Neural cell (in vitro differentiated cells): ENCODE results near the gene VGF.

Experiments used
- EZH2 ChIP-seq: fragments of 200-600, 300-800 bp; shearing (Covaris generic), sonication (generic); IDR thresholded peaks from 2 replicates; pipeline ENCODE4 v1.6.1; 2014; ENCODE audit warnings: antibody characterized with exemption, low read length, borderline replicate concordance, mild to moderate bottlenecking; ENCODE audit not compliant: insufficient read depth, poor library complexity, severe bottlenecking
- TF ChIP-seq, protein P1 (sequence below): IDR thresholded peaks from 2 replicates; pipeline ENCODE4 v1.6.1; 2012; ENCODE audit warnings: borderline replicate concordance
- TF ChIP-seq, protein P2 (sequence below): fragments of 450-650 bp; IDR thresholded peaks from 2 replicates; pipeline ENCODE4 v1.5.1; 2014; ENCODE audit warnings: antibody characterized with exemption, mild to moderate bottlenecking, moderate library complexity; ENCODE audit not compliant: poor library complexity, severe bottlenecking

DNA sequence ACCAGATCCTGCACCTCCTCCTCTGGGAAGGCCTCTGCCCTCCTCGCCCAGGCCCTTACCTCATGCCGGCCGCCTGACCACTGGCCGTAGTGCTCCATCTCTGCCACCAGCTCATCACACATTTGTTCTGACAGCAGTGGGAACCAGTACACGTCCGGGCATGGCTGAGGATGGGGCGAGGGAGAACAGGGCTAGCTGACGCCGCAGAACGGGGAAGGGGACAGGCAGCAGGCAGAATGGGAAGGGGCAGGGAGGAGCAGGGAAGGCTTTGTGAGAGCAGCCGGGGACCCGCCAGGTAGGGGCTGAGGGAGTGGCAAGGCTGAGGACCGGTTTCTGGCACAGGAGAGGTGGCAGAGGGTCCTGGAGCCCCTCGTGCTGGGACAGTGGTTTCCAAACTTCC, 43.4 kb upstream of the VGF start:
- TF ChIP-seq EZH2 = no peak
- TF ChIP-seq, protein P1, sequence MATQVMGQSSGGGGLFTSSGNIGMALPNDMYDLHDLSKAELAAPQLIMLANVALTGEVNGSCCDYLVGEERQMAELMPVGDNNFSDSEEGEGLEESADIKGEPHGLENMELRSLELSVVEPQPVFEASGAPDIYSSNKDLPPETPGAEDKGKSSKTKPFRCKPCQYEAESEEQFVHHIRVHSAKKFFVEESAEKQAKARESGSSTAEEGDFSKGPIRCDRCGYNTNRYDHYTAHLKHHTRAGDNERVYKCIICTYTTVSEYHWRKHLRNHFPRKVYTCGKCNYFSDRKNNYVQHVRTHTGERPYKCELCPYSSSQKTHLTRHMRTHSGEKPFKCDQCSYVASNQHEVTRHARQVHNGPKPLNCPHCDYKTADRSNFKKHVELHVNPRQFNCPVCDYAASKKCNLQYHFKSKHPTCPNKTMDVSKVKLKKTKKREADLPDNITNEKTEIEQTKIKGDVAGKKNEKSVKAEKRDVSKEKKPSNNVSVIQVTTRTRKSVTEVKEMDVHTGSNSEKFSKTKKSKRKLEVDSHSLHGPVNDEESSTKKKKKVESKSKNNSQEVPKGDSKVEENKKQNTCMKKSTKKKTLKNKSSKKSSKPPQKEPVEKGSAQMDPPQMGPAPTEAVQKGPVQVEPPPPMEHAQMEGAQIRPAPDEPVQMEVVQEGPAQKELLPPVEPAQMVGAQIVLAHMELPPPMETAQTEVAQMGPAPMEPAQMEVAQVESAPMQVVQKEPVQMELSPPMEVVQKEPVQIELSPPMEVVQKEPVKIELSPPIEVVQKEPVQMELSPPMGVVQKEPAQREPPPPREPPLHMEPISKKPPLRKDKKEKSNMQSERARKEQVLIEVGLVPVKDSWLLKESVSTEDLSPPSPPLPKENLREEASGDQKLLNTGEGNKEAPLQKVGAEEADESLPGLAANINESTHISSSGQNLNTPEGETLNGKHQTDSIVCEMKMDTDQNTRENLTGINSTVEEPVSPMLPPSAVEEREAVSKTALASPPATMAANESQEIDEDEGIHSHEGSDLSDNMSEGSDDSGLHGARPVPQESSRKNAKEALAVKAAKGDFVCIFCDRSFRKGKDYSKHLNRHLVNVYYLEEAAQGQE = no peak
- TF ChIP-seq, protein P2, sequence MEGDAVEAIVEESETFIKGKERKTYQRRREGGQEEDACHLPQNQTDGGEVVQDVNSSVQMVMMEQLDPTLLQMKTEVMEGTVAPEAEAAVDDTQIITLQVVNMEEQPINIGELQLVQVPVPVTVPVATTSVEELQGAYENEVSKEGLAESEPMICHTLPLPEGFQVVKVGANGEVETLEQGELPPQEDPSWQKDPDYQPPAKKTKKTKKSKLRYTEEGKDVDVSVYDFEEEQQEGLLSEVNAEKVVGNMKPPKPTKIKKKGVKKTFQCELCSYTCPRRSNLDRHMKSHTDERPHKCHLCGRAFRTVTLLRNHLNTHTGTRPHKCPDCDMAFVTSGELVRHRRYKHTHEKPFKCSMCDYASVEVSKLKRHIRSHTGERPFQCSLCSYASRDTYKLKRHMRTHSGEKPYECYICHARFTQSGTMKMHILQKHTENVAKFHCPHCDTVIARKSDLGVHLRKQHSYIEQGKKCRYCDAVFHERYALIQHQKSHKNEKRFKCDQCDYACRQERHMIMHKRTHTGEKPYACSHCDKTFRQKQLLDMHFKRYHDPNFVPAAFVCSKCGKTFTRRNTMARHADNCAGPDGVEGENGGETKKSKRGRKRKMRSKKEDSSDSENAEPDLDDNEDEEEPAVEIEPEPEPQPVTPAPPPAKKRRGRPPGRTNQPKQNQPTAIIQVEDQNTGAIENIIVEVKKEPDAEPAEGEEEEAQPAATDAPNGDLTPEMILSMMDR = no peak
